ENCODE data around the gene MYO7A. TPM values are rescaled to one million over a fixed set of nuclear protein-coding genes. Genes with fewer than 3 reads are reported as not detected.

MYO7A gene
- total RNA-seq, 1 donor from 2014 or later = 21.0 TPM

DNA sequence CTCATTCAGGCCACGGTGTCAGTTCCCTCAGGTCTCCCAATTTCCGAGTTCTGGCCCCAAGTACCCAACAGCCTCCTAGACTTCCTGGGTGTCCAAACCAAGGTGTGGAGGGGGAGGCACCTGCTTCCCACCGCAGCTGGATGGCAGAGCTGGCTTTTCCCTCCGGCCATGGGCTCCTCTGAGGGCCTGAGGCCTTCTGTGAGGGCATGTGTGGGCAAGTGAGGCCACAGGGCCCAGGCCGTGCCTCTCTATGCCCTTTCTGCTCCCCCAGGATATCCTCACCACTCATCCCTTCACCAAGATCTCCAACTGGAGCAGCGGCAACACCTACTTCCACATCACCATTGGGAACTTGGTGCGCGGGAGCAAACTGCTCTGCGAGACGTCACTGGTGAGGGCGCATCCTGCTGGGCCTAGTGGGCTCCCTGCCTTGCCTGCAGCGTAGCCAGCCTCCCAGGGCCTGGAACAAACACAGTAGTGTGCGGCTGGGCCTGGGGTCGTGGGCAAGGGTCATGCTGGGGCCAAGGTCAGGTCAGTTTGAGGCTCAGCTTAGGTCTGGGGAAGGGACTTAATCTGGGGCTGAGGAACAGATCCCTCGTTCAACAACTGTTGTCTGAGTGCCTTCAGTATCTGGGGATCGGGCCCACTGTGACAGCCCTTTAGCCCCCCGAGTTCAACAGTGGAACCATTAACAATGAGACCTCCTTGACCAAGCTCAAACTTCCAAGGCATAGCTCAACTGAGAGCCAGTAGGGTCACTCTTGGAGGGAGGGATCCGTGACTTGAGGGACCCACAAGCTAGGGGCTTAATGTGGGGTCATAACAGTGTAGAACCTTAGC is 85.8 kb downstream of the MYO7A start:
- DNase-seq (ENCODE audit: low spot score) = no peak

DNA sequence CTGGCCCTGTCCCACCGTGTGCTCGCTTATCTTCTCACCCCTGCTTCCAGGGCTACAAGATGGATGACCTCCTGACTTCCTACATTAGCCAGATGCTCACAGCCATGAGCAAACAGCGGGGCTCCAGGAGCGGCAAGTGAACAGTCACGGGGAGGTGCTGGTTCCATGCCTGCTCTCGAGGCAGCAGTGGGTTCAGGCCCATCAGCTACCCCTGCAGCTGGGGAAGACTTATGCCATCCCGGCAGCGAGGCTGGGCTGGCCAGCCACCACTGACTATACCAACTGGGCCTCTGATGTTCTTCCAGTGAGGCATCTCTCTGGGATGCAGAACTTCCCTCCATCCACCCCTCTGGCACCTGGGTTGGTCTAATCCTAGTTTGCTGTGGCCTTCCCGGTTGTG is 86.5 kb downstream of the MYO7A start:
- no peak for DNase-seq (ENCODE audit: low spot score)

GRCh38 chr11:77215106-77215505 is 87.1 kb downstream of the MYO7A start:
- no peak for DNase-seq (ENCODE audit: low spot score)

- no peak for DNase-seq (ENCODE audit: low spot score)
These were observed 89.1 kb downstream of the MYO7A start for GRCh38 chr11:77217156-77217555.

GRCh38 chr11:77223797-77224196 is 95.8 kb downstream of the MYO7A start:
- peak; percentile 34 for DNase-seq (ENCODE audit: low spot score)

GRCh38 chr11:77230878-77231605 is 103.0 kb downstream of the MYO7A start:
- no peak for DNase-seq (ENCODE audit: low spot score)

- no peak for DNase-seq (ENCODE audit: low spot score)
These were observed 103.8 kb downstream of the MYO7A start for GRCh38 chr11:77231800-77232199.

DNA sequence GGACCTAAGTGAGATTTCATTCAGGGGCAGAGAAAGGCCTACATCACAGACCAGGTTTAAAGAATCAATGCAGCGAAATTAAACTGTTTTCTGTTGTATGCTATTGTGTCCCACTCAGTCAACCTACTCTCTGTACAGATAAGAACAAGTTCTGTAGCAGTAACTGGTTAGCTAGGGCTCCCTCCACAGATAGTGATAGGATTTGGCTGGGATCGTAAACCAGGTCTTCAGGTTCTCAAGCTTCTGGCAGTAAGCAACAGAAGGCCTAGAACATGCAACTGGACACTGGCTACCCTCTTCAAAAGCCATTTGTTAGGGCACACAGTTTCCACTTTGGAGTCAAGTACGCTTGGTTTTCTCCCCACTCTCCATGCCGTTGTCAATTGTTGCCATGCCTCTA is 104.2 kb downstream of the MYO7A start:
- no peak for DNase-seq (ENCODE audit: low spot score)

- no peak for DNase-seq (ENCODE audit: low spot score)
These were observed 105.0 kb downstream of the MYO7A start for GRCh38 chr11:77233011-77233410.

GRCh38 chr11:77236901-77237300 is 108.9 kb downstream of the MYO7A start:
- no peak for DNase-seq (ENCODE audit: low spot score)

GRCh38 chr11:77244277-77245027 is 116.4 kb downstream of the MYO7A start:
- no peak for DNase-seq (ENCODE audit: low spot score)

- no peak for DNase-seq (ENCODE audit: low spot score)
These were observed 121.4 kb downstream of the MYO7A start for GRCh38 chr11:77249427-77249826.

DNA sequence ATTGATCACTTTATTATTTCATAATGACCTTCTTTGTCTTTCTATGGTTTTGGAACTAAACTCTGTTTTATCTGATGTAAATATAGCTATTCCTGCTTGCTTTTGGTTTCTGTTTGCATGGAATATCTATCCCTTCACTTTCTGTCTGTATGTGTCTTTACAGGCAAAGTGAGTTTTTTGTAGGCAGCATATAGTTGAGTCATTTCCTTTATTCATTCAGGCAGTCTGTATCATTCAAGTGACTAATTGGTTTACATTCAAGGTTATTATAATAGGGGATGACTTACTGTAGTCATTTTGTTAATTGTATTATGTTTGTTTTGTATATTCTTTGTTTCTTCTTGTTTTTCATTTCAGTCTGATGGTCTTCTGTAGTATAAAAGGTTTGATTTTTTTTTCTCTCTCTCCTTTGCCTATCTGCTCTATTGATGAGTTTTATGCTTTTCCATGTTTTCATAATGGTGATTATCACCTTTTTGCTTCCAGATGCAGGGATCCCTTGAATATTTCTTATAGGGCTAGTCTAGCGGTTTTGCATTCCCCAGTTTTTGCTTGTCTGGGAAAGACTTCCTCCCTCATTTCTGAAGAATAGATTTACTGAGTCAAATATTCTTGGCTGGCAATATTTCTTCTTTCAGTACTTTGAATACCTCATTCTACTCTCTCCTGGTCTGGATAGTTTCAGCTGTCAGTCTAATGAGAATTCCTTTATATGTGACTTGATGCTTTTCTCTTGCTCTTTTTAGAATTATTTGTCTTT is 123.0 kb downstream of the MYO7A start:
- no peak for DNase-seq (ENCODE audit: low spot score)

GRCh38 chr11:77252555-77253270 is 124.7 kb downstream of the MYO7A start:
- no peak for DNase-seq (ENCODE audit: low spot score)

DNA sequence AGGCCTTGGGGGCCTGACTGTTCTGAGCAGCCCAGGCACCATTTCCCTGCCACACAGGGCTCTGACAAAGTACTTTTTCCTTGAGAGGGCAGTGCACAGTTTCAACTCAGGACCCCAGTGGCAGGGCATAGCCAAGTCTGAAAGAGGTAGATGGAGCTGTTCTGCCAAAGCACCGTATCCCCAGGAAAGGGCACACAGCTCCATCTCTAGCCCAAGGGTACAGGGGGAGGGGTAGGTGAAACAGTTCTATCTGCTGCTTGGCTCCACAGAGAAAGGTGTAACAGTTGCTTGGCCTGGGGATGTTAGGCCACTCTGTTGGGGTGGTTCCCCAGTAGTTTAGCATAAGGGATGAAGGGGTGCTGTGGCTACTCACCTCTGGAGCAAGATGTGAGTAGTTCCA is 125.6 kb downstream of the MYO7A start:
- no peak for DNase-seq (ENCODE audit: low spot score)

- no peak for DNase-seq (ENCODE audit: low spot score)
These were observed 131.6 kb downstream of the MYO7A start for GRCh38 chr11:77259641-77260040.

- DNase-seq (ENCODE audit: low spot score) = no peak
These were observed 134.8 kb downstream of the MYO7A start for GRCh38 chr11:77262803-77263202.

Measured in mucosa of gallbladder (tissue), 1 donor.